T-cell (primary cell): ENCODE measurements around the gene DCBLD2. TPM values are rescaled to one million over a fixed set of nuclear protein-coding genes. Genes with fewer than 3 reads are reported as not detected.

Experiments used
- ATAC-seq, 4 experiments: fragments of 200-7000 bp in 3 of 4; fragments of 150-1000 bp in 1 of 4; cut with Tn5 transposase; replicated peaks in 1 of 4; 1 replicate in 3 of 4; 2 replicates in 1 of 4; pipeline ENCODE4 v1.10.0; 2021; ENCODE audit warnings: moderate library complexity in 3 of 4, mild to moderate bottlenecking in 2 of 4, moderate number of reproducible peaks in 1 of 4
- CTCF ChIA-PET, 2 donors: fragments of 300-600 bp; sonication (Branson Sonifier 250); formaldehyde crosslinking; loops; one replicate each; lab custom pipeline; 2022; ENCODE audit warnings: antibody characterized with exemption in 2 of 2; lab: Charles Lee
- POLR2A ChIA-PET, 2 donors: fragments of 300-600 bp; sonication (Branson Sonifier 250); formaldehyde crosslinking; loops; one replicate each; lab custom pipeline; 2022; ENCODE audit warnings: antibody characterized with exemption in 2 of 2; lab: Charles Lee
- DNase-seq, 35 experiments: peaks; one replicate each; pipeline versions ENCODE4 v3.0.0 to v3.0.0-alpha.2; 2013 to 2023
- H3K27ac ChIP-seq: one replicate; pipeline ENCODE4 v1.5.1; 2013; ENCODE audit warnings: low read length
- H3K27me3 ChIP-seq, 2 experiments: replicated peaks in 1 of 2; 1 replicate in 1 of 2; 2 replicates in 1 of 2; pipeline versions ENCODE4 v1.6.1 to v1.7.0; 2013; ENCODE audit warnings: low read length in 1 of 2, mixed read lengths in 1 of 2; ENCODE audit not compliant: control insufficient read depth in 2 of 2, insufficient read depth in 2 of 2; ENCODE audit errors: extremely low read depth in 1 of 2
- H3K36me3 ChIP-seq, 2 donors: 1 replicate in 1 of 2; 2 replicates in 1 of 2; pipeline versions ENCODE4 v1.6.1 to v1.7.0; 2013; ENCODE audit warnings: low read length in 1 of 2; ENCODE audit not compliant: control insufficient read depth in 2 of 2, insufficient read depth in 1 of 2; ENCODE audit errors: extremely low read depth in 1 of 2
- H3K4me1 ChIP-seq, 2 experiments: 1 replicate in 1 of 2; 2 replicates in 1 of 2; pipeline versions ENCODE4 v1.6.1 to v1.7.0; 2013; ENCODE audit warnings: low read length in 2 of 2, mixed read lengths in 1 of 2; ENCODE audit not compliant: insufficient read depth in 2 of 2, control insufficient read depth in 1 of 2; ENCODE audit errors: extremely low read depth in 1 of 2
- H3K4me3 ChIP-seq, 2 donors: 1 replicate in 1 of 2; 2 replicates in 1 of 2; pipeline versions ENCODE4 v1.5.1 to v1.7.0; 2013; ENCODE audit warnings: mild to moderate bottlenecking in 2 of 2, low read length in 1 of 2, moderate library complexity in 1 of 2; ENCODE audit not compliant: control insufficient read depth in 1 of 2; ENCODE audit errors: extremely low read depth in 1 of 2
- H3K9me3 ChIP-seq: 2 replicates; pipeline ENCODE4 v1.7.0; 2013
- H3K27ac Mint-ChIP-seq, 2 donors: one replicate each; pipeline ENCODE4 v1.8.0; 2020 to 2021; ENCODE audit warnings: mild to moderate bottlenecking in 2 of 2, mixed read lengths in 2 of 2
- H3K27me3 Mint-ChIP-seq, 2 donors: one replicate each; pipeline ENCODE4 v1.8.0; 2021 to 2022; ENCODE audit warnings: mixed read lengths in 2 of 2
- H3K36me3 Mint-ChIP-seq: one replicate; pipeline ENCODE4 v1.8.0; 2021; ENCODE audit warnings: mixed read lengths
- H3K4me1 Mint-ChIP-seq, 3 donors: one replicate each; pipeline ENCODE4 v1.8.0; 2020 to 2022; ENCODE audit warnings: mixed read lengths in 3 of 3, mild to moderate bottlenecking in 1 of 3
- H3K4me3 Mint-ChIP-seq, 3 donors: one replicate each; pipeline ENCODE4 v1.8.0; 2020 to 2022; ENCODE audit warnings: mild to moderate bottlenecking in 3 of 3, mixed read lengths in 3 of 3, moderate library complexity in 3 of 3
- H3K9me3 Mint-ChIP-seq, 3 donors: one replicate each; pipeline ENCODE4 v1.8.0; 2020 to 2022; ENCODE audit warnings: mixed read lengths in 3 of 3
- WGBS: methylation state at CpG from one replicate; pipeline ENCODE4 v1.1.5; 2013; ENCODE audit warnings: missing lambda C conversion rate; ENCODE audit not compliant: insufficient coverage; 5-methylcytosine and 5-hydroxymethylcytosine counted together
- total RNA-seq, 35 experiments: library from RNA in 6 of 35; stranded (reverse) in 6 of 35; fragments of 120-200 nt in 1 of 35; gene quantifications; one replicate each; pipeline versions ENCODE4 v1.2.1 to v1.2.4 and lab custom pipeline; 2013 to 2026

Gene DCBLD2
- total RNA-seq, 5 donors from 2014 or later (not counting 1 experiment from before 2014, with no cell fraction given), result 2.3 to 3.0 (median 2.8) TPM

DNA sequence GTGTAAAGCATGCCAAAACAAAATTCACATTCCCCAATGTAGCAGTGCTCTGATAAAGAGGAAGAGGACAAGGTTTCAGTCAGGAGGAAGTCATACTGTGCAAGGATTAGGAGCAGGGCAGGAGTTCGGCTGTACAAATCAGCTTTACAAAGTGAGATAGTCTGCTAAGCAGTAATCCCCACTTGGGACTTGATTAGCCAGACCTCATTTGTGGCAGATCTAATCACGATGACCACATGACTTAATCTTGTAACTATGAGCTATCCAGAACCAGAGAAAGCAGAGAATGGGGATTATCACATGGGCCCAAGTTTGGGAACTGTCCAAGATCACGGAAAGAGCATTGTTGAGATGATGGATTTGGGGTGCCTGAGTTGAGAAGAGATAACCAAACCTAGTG is 7.8 kb downstream of the DCBLD2 start:
- Histone ChIP-seq H3K27ac (no peak overlapping the region), H3K36me3 (no peaks in the 10 kb centered on the region), H3K27me3 (no peaks in the 10 kb centered on the region), H3K9me3 (no peaks in the 10 kb centered on the region), H3K4me3 (no peak overlapping the region), H3K4me1 (no peaks in the 10 kb centered on the region)
- Mint-ChIP-seq H3K4me3 (no peak overlapping the region), H3K9me3 (no peaks in the 10 kb centered on the region), H3K27ac (no peak overlapping the region), H3K27me3 (no peaks in the 10 kb centered on the region), H3K36me3 (no peaks in the 10 kb centered on the region), H3K4me1 (no peaks in the 10 kb centered on the region)
- DNase-seq, result no peak
- 94% methylated on average over 2 of the region's 3 CpGs for WGBS
- ChIA-PET CTCF (interaction anchor here in 1 of 2 donors (1.6 kb wide), 1 partner anchor 9 kb away, joined by 4 read pairs; no protein-coding TSS in a partner anchor), POLR2A (no interaction called here)
- no peak for ATAC-seq

DNA sequence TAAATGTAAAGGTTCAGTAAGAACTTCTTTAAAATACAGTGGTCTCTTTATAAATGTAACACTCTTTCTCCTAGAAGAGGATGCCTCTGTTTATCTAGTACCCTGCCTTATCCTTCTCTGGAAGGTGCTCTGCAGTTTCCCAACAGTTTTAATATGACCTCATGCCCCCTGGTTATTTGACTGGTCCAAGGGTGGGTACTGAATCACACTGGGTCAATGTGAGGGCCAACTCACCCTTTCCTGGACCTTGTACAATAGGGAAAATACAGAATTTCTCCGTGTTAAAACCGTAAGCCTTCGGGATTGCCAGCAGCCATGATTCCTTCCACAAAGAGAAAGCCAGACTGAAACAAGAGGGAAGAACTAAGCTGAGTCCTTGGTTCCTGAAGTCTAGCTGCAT is 9.2 kb downstream of the DCBLD2 start:
- H3K9me3 Mint-ChIP-seq, result no peaks in the 10 kb centered on the region
- Histone ChIP-seq H3K4me3 (no peak overlapping the region), H3K36me3 (no peaks in the 10 kb centered on the region), H3K9me3 (no peaks in the 10 kb centered on the region), H3K4me1 (no peaks in the 10 kb centered on the region), H3K27me3 (no peaks in the 10 kb centered on the region), H3K27ac (no peak overlapping the region)
- ChIA-PET CTCF (no interaction called here), POLR2A (no interaction called here)
- no peaks in the 10 kb centered on the region for H3K4me1 Mint-ChIP-seq
- H3K4me3 Mint-ChIP-seq, result no peak overlapping the region
- H3K27ac Mint-ChIP-seq, result no peak overlapping the region
- no CpG with 5 or more reads among the region's 3 CpGs for WGBS
- H3K36me3 Mint-ChIP-seq, result no peaks in the 10 kb centered on the region
- no peak for DNase-seq
- no peaks in the 10 kb centered on the region for H3K27me3 Mint-ChIP-seq
- no peak for ATAC-seq

DNA sequence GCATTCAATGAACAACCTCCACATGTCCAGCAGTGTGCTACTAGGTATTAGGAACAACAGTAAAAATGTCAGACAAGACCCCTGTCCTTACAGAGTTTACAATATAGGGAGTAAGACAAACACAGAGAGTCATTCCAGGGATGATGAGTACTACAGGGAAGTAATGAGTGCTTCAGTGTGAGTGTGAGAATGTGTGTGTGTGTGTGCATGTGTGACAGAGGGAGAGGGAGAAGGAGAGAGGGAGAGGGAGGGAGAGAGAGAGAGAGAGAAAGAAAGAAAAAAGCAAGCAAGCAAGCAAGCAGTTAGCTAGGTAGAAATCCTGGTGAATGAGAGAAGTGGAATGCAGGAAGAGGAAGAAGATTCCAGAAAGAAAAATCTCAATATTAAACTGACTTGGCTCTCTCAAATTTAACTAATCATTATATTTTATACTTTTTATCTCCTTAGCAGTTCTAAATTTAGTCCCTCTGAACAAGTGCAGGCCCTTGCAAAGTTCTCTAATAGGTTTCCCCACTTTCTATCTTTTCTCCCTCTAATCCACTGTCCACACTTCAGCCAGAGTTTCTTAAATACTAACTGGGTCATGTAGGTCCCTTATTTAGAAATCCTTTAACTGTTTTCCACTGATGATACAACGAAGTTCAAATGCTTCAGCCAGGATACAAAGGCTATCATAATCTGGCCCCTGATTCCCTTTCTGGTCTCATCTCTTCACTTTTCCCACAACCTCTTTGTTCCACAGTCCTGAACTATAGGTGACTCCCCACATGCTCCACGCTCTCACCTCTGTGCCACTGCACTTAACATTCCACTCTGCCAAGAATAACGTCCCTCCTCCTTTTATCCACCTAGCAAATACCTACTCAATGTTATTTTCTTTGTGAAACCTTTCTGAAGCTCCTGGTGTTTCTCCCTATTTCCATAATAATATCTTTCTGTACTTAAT is 10.3 kb downstream of the DCBLD2 start:
- no peaks in the 10 kb centered on the region for H3K27me3 ChIP-seq
- Mint-ChIP-seq H3K9me3 (no peaks in the 10 kb centered on the region), H3K36me3 (no peaks in the 10 kb centered on the region), H3K27ac (no peak overlapping the region), H3K4me1 (no peaks in the 10 kb centered on the region), H3K27me3 (no peaks in the 10 kb centered on the region), H3K4me3 (no peak overlapping the region)
- H3K36me3 ChIP-seq, result no peaks in the 10 kb centered on the region
- no peaks in the 10 kb centered on the region for H3K9me3 ChIP-seq
- ChIA-PET POLR2A (interaction anchor here in 1 of 2 donors (0.6 kb wide), 1 partner anchor 199 kb away, joined by 3 read pairs; no protein-coding TSS in a partner anchor), CTCF (no interaction called here)
- H3K27ac ChIP-seq, result no peak overlapping the region
- no peak for ATAC-seq
- 64% methylated on average over 3 of the region's 3 CpGs for WGBS
- no peak overlapping the region for H3K4me3 ChIP-seq
- H3K4me1 ChIP-seq, result no peaks in the 10 kb centered on the region
- DNase-seq, result no peak

DNA sequence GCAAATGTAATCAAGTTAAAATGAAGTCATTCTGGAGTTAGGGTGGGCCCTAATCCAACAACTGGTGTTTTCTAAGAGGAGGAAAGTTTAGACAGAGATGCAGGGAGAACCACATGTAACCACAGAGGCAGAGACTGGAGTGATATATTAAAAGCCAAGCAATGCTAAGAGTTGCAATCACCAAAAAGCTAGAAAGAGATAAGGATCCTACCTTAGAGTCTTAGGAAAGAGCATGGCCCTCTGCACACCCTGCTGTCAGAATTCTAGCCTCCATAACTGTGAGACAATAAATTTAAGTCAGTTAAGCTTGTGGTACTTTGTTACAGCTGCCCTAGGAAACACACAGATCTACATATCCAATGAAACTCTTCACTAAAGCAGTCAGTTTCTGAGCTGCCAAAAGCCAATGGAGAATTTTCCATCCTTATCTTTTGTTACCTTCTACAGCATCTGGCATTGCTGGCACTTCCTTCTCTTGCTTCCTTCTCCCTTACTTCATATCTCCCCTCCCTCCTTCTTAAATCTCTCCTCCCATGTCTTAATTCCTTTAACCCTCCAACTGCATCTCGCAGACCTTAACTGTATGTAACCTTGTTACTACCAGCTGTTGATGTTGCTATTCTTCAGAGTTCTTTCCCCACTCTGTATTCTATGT is 11.2 kb downstream of the DCBLD2 start:
- ChIA-PET POLR2A (no interaction called here), CTCF (no interaction called here)
- no peak overlapping the region for H3K27ac ChIP-seq
- no peaks in the 10 kb centered on the region for H3K27me3 Mint-ChIP-seq
- no peak overlapping the region for H3K4me3 Mint-ChIP-seq
- no peaks in the 10 kb centered on the region for H3K4me1 ChIP-seq
- H3K9me3 ChIP-seq, result no peaks in the 10 kb centered on the region
- H3K27ac Mint-ChIP-seq, result no peak overlapping the region
- no peaks in the 10 kb centered on the region for H3K36me3 Mint-ChIP-seq
- no peak overlapping the region for H3K4me3 ChIP-seq
- ATAC-seq, result no peak
- DNase-seq, result no peak
- no peaks in the 10 kb centered on the region for H3K4me1 Mint-ChIP-seq
- no peaks in the 10 kb centered on the region for H3K27me3 ChIP-seq
- 70% methylated on average over 1 of the region's 1 CpG for WGBS
- H3K36me3 ChIP-seq, result no peaks in the 10 kb centered on the region
- no peaks in the 10 kb centered on the region for H3K9me3 Mint-ChIP-seq

DNA sequence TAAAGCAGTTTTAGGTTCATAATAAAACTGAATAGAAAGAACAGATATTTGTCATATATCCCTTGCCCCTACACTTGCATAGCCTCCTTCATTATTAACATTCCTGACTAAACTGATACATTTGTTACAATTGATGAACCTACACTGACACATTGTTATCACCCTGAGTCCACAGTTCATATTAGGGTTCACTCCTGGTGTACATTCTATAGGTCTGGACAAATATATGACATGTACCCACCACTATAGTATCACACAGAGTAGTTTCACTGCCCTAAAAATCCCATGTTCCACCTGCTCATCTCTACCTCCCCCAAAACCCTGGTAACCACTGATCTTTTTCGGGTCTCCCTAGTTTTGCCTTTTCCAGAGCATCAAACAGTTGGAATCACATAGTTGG is 13.8 kb downstream of the DCBLD2 start:
- H3K36me3 Mint-ChIP-seq, result no peaks in the 10 kb centered on the region
- WGBS, result no CpG with 5 or more reads among the region's 1 CpG
- Histone ChIP-seq H3K27me3 (no peaks in the 10 kb centered on the region), H3K36me3 (no peaks in the 10 kb centered on the region), H3K9me3 (no peaks in the 10 kb centered on the region), H3K27ac (no peak overlapping the region), H3K4me1 (no peaks in the 10 kb centered on the region), H3K4me3 (no peak overlapping the region)
- H3K27ac Mint-ChIP-seq, result no peak overlapping the region
- H3K4me1 Mint-ChIP-seq, result no peaks in the 10 kb centered on the region
- DNase-seq (no peak), ATAC-seq (no peak)
- H3K9me3 Mint-ChIP-seq, result no peaks in the 10 kb centered on the region
- ChIA-PET CTCF (no interaction called here), POLR2A (no interaction called here)
- no peak overlapping the region for H3K4me3 Mint-ChIP-seq
- H3K27me3 Mint-ChIP-seq, result no peaks in the 10 kb centered on the region

DNA sequence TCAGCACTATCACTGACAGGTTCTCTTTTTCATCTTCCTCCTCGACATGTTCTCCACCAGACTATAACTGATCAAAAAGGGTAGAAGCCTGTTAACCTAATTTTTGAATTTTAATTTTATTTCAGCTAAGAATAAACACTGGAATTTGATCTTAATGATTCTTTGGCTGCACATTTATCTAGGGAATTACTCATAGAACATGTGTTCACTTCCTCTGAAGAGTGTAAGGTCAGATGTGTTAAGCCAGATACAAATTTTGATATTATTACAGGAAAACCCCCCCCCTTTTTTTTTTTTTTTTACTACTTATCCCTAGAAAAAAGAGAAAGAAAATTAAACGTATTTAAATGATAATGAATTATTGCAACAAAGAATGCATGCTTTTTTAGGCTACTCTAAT is 15.0 kb downstream of the DCBLD2 start:
- ATAC-seq (no peak), DNase-seq (no peak)
- Histone ChIP-seq H3K27ac (no peak overlapping the region), H3K27me3 (no peaks in the 10 kb centered on the region), H3K36me3 (no peaks in the 10 kb centered on the region), H3K4me1 (no peaks in the 10 kb centered on the region), H3K4me3 (no peak overlapping the region), H3K9me3 (no peaks in the 10 kb centered on the region)
- H3K36me3 Mint-ChIP-seq, result no peaks in the 10 kb centered on the region
- POLR2A ChIA-PET, result no interaction called here
- WGBS, result no CpG with 5 or more reads among the region's 2 CpGs
- H3K4me1 Mint-ChIP-seq, result no peaks in the 10 kb centered on the region
- H3K9me3 Mint-ChIP-seq, result peaks cover 0 to 3% (median 3%) of the 10 kb centered on the region in 3 donors
- CTCF ChIA-PET, result interaction anchor here in 1 of 2 donors (0.5 kb wide), 1 partner anchor 245 kb away, joined by 3 read pairs; no protein-coding TSS in a partner anchor
- no peak overlapping the region for H3K4me3 Mint-ChIP-seq
- no peak overlapping the region for H3K27ac Mint-ChIP-seq
- H3K27me3 Mint-ChIP-seq, result peaks cover 0 to 2% of the 10 kb centered on the region in 2 donors
